A549 (cell line): ENCODE measurements around the gene CACNA1E.

ENCODE experiments used
- HDAC2 ChIP-seq: fragments of 200-600 bp; sonication (generic); IDR thresholded peaks from 2 replicates; pipeline ENCODE4 v1.6.1; 2016
- HOXA7 ChIP-seq: fragments of 250-450 bp; sonication (Bioruptor Pico); IDR thresholded peaks from 2 replicates; pipeline ENCODE4 v1.5.0; 2020; ENCODE audit warnings: mild to moderate bottlenecking, moderate library complexity
- KDM5A ChIP-seq: fragments of 200-600 bp; sonication (generic); IDR thresholded peaks from 2 replicates; pipeline ENCODE4 v1.6.1; 2016; ENCODE audit warnings: antibody characterized with exemption, mild to moderate bottlenecking
- NFE2L2 ChIP-seq: fragments of 150-350 bp; conservative IDR thresholded peaks from 2 replicates; pipeline ENCODE4 v1.6.1; 2014; ENCODE audit warnings: low read length
- PHF8 ChIP-seq: fragments of 200-600 bp; sonication (generic); IDR thresholded peaks from 2 replicates; pipeline ENCODE4 v1.6.1; 2016; ENCODE audit warnings: low read depth, mild to moderate bottlenecking, antibody characterized with exemption, moderate library complexity, borderline replicate concordance
- POLR2A ChIP-seq: IDR thresholded peaks from 2 replicates; pipeline ENCODE4 v1.6.1; 2012; ENCODE audit warnings: mild to moderate bottlenecking, low read length
- POLR2AphosphoS2 ChIP-seq: conservative IDR thresholded peaks from 2 replicates; pipeline ENCODE4 v1.6.1; 2012; ENCODE audit warnings: low read length, improper control_type of control experiment, inconsistent platforms
- RAD21 ChIP-seq, 2 experiments: fragments of >200 bp in 1 of 2; sonication (Bioruptor Twin) in 1 of 2; formaldehyde crosslinking in 1 of 2; IDR thresholded peaks in 1 of 2; conservative IDR thresholded peaks in 1 of 2; 2 replicates in 1 of 2; 3 replicates in 1 of 2; pipeline ENCODE4 v1.6.1; 2012 to 2018; ENCODE audit warnings: inconsistent platforms in 1 of 2
- TFCP2L1 ChIP-seq: fragments of 250-450 bp; sonication (Bioruptor Pico); IDR thresholded peaks from 2 replicates; pipeline ENCODE4 v1.5.0; 2021; ENCODE audit warnings: mild to moderate bottlenecking
- TF ChIP-seq, protein P1 (sequence below): fragments of >200 bp; sonication (Bioruptor Twin); formaldehyde crosslinking; IDR thresholded peaks from 3 replicates; pipeline ENCODE4 v1.5.1; 2016
- TF ChIP-seq, protein P2 (sequence below): fragments of 450-650 bp; IDR thresholded peaks from 2 replicates; pipeline ENCODE4 v1.6.1; 2014; ENCODE audit warnings: antibody characterized with exemption

DNA sequence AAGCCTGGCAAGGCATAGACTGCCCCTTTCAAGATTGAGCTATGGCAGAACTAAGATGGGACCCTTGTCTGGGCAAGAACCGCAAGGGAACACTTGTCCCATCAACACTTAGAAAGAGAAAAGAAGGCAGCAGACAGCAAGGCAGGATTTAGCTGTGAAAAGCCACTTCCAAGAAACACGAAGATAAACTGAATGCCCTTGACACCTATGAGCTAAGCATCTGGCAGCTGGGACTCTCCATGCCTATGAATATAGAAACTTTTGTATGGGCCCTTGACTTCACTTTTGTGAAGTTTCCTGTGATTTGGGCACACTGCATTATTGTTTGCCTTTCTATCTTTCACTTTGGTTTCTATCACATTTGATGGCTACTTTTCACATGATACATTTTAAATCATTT lies 24.9 kb upstream of the CACNA1E start:
- TF ChIP-seq, protein P1, sequence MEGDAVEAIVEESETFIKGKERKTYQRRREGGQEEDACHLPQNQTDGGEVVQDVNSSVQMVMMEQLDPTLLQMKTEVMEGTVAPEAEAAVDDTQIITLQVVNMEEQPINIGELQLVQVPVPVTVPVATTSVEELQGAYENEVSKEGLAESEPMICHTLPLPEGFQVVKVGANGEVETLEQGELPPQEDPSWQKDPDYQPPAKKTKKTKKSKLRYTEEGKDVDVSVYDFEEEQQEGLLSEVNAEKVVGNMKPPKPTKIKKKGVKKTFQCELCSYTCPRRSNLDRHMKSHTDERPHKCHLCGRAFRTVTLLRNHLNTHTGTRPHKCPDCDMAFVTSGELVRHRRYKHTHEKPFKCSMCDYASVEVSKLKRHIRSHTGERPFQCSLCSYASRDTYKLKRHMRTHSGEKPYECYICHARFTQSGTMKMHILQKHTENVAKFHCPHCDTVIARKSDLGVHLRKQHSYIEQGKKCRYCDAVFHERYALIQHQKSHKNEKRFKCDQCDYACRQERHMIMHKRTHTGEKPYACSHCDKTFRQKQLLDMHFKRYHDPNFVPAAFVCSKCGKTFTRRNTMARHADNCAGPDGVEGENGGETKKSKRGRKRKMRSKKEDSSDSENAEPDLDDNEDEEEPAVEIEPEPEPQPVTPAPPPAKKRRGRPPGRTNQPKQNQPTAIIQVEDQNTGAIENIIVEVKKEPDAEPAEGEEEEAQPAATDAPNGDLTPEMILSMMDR, result no peak
- no peak for TF ChIP-seq RAD21 (conservative IDR thresholded peaks at IDR 0.05 in 1 of 2, IDR thresholded peaks at IDR 0.05 in 1 of 2)
- no peak for TF ChIP-seq POLR2A
- no peak for TF ChIP-seq KDM5A
- no peak for TF ChIP-seq NFE2L2
- TF ChIP-seq HDAC2, result no peak
- TF ChIP-seq, protein P2, sequence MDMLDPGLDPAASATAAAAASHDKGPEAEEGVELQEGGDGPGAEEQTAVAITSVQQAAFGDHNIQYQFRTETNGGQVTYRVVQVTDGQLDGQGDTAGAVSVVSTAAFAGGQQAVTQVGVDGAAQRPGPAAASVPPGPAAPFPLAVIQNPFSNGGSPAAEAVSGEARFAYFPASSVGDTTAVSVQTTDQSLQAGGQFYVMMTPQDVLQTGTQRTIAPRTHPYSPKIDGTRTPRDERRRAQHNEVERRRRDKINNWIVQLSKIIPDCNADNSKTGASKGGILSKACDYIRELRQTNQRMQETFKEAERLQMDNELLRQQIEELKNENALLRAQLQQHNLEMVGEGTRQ, result no peak
- TF ChIP-seq TFCP2L1 (CRISPR knock-in tag), result no peak
- no peak for TF ChIP-seq HOXA7 (CRISPR knock-in tag)
- TF ChIP-seq PHF8, result no peak
- no peak for TF ChIP-seq POLR2AphosphoS2
